Stimulated activated CD8-positive, alpha-beta memory T cell treated with anti-CD3 and anti-CD28 coated beads, Interleukin-2, amount 100 ng/mL, for 48 hours (primary cell): Measurements from ENCODE around the gene VTN.
A peak's percentile ranks its signal among the peaks of the same experiment; 100 is the strongest.

Experiments used
- DNase-seq, 2 donors: peaks; one replicate each; pipeline ENCODE4 v3.0.0-alpha.2; 2020; ENCODE audit warnings: low read depth in 2 of 2

The VTN gene

GRCh38 chr17:28395426-28395825 lies 25.3 kb upstream of the VTN start:
- no peak for DNase-seq

GRCh38 chr17:28394337-28395116 lies 24.4 kb upstream of the VTN start:
- no peak for DNase-seq

GRCh38 chr17:28392491-28392890 lies 22.4 kb upstream of the VTN start:
- no peak for DNase-seq

GRCh38 chr17:28391401-28391800 lies 21.3 kb upstream of the VTN start:
- DNase-seq = no peak

- DNase-seq = no peak
Measured at GRCh38 chr17:28390984-28391383, 20.9 kb upstream of the VTN start.

- DNase-seq = no peak
Measured at GRCh38 chr17:28390563-28390962, 20.5 kb upstream of the VTN start.

DNA sequence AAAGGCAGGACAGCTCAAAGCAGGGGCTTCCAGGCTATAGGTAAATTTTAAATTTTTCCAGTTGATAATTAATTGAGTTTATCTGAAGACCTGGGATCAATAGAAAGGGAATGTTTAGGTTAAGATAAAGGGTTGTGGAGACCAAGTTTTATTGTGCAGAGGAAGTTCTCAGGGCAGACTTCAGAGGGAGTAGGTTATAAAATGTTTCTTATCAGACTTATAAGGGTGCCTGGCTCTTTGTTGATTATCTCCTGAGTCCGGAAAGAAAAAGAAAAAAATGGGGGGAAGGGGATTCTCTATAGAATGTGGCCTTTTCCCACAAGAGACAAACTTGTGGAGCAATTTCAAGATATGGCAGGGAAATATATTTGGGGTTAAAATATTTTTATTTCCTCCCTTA lies 20.0 kb upstream of the VTN start:
- DNase-seq = no peak

DNA sequence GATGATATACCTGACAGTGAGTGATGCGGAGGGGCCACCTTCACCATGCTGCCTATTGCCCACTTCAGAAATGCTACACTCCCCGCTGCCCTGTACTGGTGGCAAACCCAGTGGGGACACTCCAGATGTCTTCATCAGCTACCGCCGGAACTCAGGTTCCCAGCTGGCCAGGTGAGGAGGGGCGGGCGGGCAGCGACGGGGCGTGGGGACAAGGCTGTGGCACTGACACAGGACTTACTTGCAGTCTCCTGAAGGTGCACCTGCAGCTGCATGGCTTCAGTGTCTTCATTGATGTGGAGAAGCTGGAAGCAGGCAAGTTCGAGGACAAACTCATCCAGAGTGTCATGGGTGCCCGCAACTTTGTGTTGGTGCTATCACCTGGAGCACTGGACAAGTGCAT lies 18.0 kb upstream of the VTN start:
- no peak for DNase-seq

DNA sequence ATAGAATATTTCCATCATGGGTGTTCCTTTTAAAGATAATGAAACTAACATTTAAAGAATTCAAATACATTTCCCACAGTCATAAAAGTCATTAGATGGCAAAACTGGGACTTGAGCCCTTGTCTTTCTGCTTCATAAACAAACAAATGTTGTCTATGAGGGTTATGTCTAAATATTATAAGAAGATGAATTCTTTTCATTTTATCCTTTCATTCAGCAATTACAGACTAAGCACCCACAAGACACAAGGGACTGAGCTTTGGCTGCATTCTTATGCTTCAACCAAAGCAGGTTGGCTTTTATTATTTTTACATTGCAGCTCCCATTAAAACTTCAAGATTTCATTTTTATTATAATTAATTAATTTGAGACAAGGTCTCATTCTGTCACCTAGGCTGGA lies 16.3 kb upstream of the VTN start:
- no peak for DNase-seq

GRCh38 chr17:28385406-28385805 lies 15.3 kb upstream of the VTN start:
- DNase-seq = no peak

- no peak for DNase-seq
Measured at GRCh38 chr17:28385037-28385400, 14.9 kb upstream of the VTN start.

- DNase-seq = peak; percentile 37 to 53
Measured at GRCh38 chr17:28384281-28385036, 14.4 kb upstream of the VTN start.

- DNase-seq = peak in 1 of 2 donors; percentile 19
Measured at GRCh38 chr17:28381141-28381825, 11.2 kb upstream of the VTN start.

GRCh38 chr17:28379814-28380801 lies 10.0 kb upstream of the VTN start:
- no peak for DNase-seq

- no peak for DNase-seq
Measured at GRCh38 chr17:28372945-28373274, 2.8 kb upstream of the VTN start.

- DNase-seq = peak in 1 of 2 donors; percentile 13
Measured at GRCh38 chr17:28372203-28372944, 2.3 kb upstream of the VTN start.

GRCh38 chr17:28371245-28372202 lies 1.4 kb upstream of the VTN start, which contains the start of gene SARM1:
SARM1 (plus strand) TSS chr17:28371694; CDS start chr17:28372033, 339 bp downstream.
- DNase-seq = peak; percentile 86 to 89

DNA sequence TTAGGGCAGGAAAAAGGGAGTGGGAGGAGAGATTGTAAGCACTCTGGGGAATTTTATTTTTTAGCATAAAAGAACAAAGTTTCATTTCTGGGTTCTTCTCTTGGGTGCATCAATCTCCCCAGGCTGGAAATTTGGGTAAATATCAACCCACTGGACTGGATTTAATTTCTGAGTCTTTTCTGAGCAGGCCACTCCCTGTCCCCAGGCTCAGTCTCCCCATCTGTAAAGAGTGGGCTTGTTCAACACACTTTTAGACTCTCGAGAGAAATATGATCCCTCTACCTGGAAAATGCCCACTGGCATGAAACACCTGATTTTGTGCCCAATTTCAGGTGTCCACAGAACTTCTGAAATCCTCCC lies 617 bp upstream of the VTN start:
- no peak for DNase-seq

GRCh38 chr17:28369684-28370034 lies 448 bp downstream of the VTN start:
- no peak for DNase-seq
